H9 (cell line): Measurements from ENCODE around the gene FERMT2. TPM values are rescaled to one million over a fixed set of nuclear protein-coding genes. Genes with fewer than 3 reads are reported as not detected.

Experiments used
- DNase-seq: peaks from one replicate; pipeline ENCODE4 v3.0.0-alpha.2; 2017
- H2AFZ ChIP-seq: one replicate; pipeline ENCODE4 v1.6.1; 2013; ENCODE audit warnings: mild to moderate bottlenecking, low read length, control low read depth, moderate library complexity
- H2AK5ac ChIP-seq: 2 replicates; pipeline ENCODE4 v1.6.1; 2013; ENCODE audit warnings: low read length, control low read depth, mixed read lengths; ENCODE audit not compliant: insufficient read length
- H2BK120ac ChIP-seq: one replicate; pipeline ENCODE4 v1.6.1; 2013; ENCODE audit warnings: low read depth, mild to moderate bottlenecking, low read length, control low read depth, inconsistent platforms; ENCODE audit not compliant: poor library complexity, severe bottlenecking
- H2BK12ac ChIP-seq: 2 replicates; pipeline ENCODE4 v1.6.1; 2013; ENCODE audit warnings: low read length, control low read depth, mixed read lengths, low read depth; ENCODE audit not compliant: insufficient read length
- H2BK15ac ChIP-seq: 2 replicates; pipeline ENCODE4 v1.6.1; 2013; ENCODE audit warnings: low read depth, low read length, control low read depth
- H2BK20ac ChIP-seq: one replicate; pipeline ENCODE4 v1.6.1; 2013; ENCODE audit warnings: low read depth, mild to moderate bottlenecking, low read length, control low read depth, inconsistent platforms; ENCODE audit not compliant: poor library complexity, severe bottlenecking
- H2BK5ac ChIP-seq: 2 replicates; pipeline ENCODE4 v1.6.1; 2013; ENCODE audit warnings: low read length, control low read depth, mixed read lengths; ENCODE audit not compliant: insufficient read length
- H3K14ac ChIP-seq: 2 replicates; pipeline ENCODE4 v1.6.1; 2013; ENCODE audit warnings: low read length, control low read depth; ENCODE audit not compliant: insufficient read depth
- H3K18ac ChIP-seq: 2 replicates; pipeline ENCODE4 v1.6.1; 2013; ENCODE audit warnings: low read depth, mild to moderate bottlenecking, mixed read lengths, low read length, control low read depth; ENCODE audit not compliant: insufficient read length
- H3K23ac ChIP-seq: 2 replicates; pipeline ENCODE4 v1.6.1; 2013; ENCODE audit warnings: low read length, control low read depth, mixed read lengths, low read depth; ENCODE audit not compliant: insufficient read length
- H3K23me2 ChIP-seq: 2 replicates; pipeline ENCODE4 v1.6.1; 2013; ENCODE audit warnings: low read depth, mild to moderate bottlenecking, mixed read lengths, low read length, control low read depth; ENCODE audit not compliant: insufficient read length, poor library complexity, severe bottlenecking
- H3K27ac ChIP-seq: 2 replicates; pipeline ENCODE4 v1.5.1; 2013; ENCODE audit warnings: low read length, control low read depth, mixed read lengths, low read depth; ENCODE audit not compliant: insufficient read length
- H3K27me3 ChIP-seq: 2 replicates; pipeline ENCODE4 v1.6.1; 2013; ENCODE audit warnings: low read length, control low read depth, inconsistent platforms; ENCODE audit not compliant: insufficient read depth
- H3K4ac ChIP-seq: 2 replicates; pipeline ENCODE4 v1.6.1; 2013; ENCODE audit warnings: low read depth, mild to moderate bottlenecking, control low read depth, inconsistent platforms, low read length, moderate library complexity
- H3K4me1 ChIP-seq: 2 replicates; pipeline ENCODE4 v1.6.1; 2013; ENCODE audit warnings: low read length, control low read depth, inconsistent platforms; ENCODE audit not compliant: insufficient read depth
- H3K4me2 ChIP-seq: 2 replicates; pipeline ENCODE4 v1.6.1; 2013; ENCODE audit warnings: low read length, control low read depth, mixed read lengths; ENCODE audit not compliant: insufficient read length, insufficient read depth
- H3K56ac ChIP-seq: 2 replicates; pipeline ENCODE4 v1.6.1; 2013; ENCODE audit warnings: low read depth, mild to moderate bottlenecking, mixed read lengths, low read length, control low read depth; ENCODE audit not compliant: insufficient read length
- H3K79me1 ChIP-seq: 2 replicates; pipeline ENCODE4 v1.6.1; 2013; ENCODE audit warnings: low read depth, mild to moderate bottlenecking, moderate library complexity, low read length, control low read depth, inconsistent platforms; ENCODE audit not compliant: insufficient read depth, poor library complexity, severe bottlenecking
- H3K79me2 ChIP-seq: 2 replicates; pipeline ENCODE4 v1.6.1; 2013; ENCODE audit warnings: low read length, control low read depth, inconsistent platforms; ENCODE audit not compliant: insufficient read depth
- H3K9ac ChIP-seq: 2 replicates; pipeline ENCODE4 v1.6.1; 2013; ENCODE audit warnings: low read length, control low read depth, mixed read lengths; ENCODE audit not compliant: insufficient read length; ENCODE audit errors: extremely low read depth
- H3K9me3 ChIP-seq: one replicate; pipeline ENCODE4 v1.6.1; 2013; ENCODE audit warnings: low read depth, low read length, inconsistent platforms; ENCODE audit not compliant: control insufficient read depth
- H3T11ph ChIP-seq: one replicate; pipeline ENCODE4 v1.6.1; 2013; ENCODE audit warnings: mild to moderate bottlenecking, low read length, control low read depth, inconsistent platforms
- H4K20me1 ChIP-seq: one replicate; pipeline ENCODE4 v1.6.1; 2013; ENCODE audit not compliant: control insufficient read depth, insufficient read length, insufficient read depth
- H4K5ac ChIP-seq: 2 replicates; pipeline ENCODE4 v1.6.1; 2013; ENCODE audit warnings: low read depth, mild to moderate bottlenecking, mixed read lengths, low read length, control low read depth; ENCODE audit not compliant: insufficient read length
- H4K8ac ChIP-seq: replicated peaks from 2 replicates; pipeline ENCODE4 v1.6.1; 2013; ENCODE audit warnings: low read length, control low read depth, mixed read lengths, low read depth; ENCODE audit not compliant: insufficient read length
- H4K91ac ChIP-seq: 2 replicates; pipeline ENCODE4 v1.6.1; 2013; ENCODE audit warnings: low read depth, mild to moderate bottlenecking, moderate library complexity, mixed read lengths, low read length, control low read depth; ENCODE audit not compliant: insufficient read length
- H3K27ac Mint-ChIP-seq, 3 experiments: 2 replicates in 2 of 3; 3 replicates in 1 of 3; pipeline ENCODE4 v1.8.0; 2020 to 2021; ENCODE audit warnings: mixed read lengths in 3 of 3, mild to moderate bottlenecking in 1 of 3, moderate library complexity in 1 of 3
- H3K27me3 Mint-ChIP-seq: 2 replicates; pipeline ENCODE4 v1.8.0; 2021; ENCODE audit warnings: low read depth, mild to moderate bottlenecking, moderate library complexity, mixed read lengths
- H3K36me3 Mint-ChIP-seq, 3 experiments: 2 replicates in 2 of 3; 3 replicates in 1 of 3; pipeline ENCODE4 v1.8.0; 2020 to 2021; ENCODE audit warnings: low read depth in 3 of 3, mixed read lengths in 3 of 3; ENCODE audit not compliant: insufficient read depth in 1 of 3
- H3K4me1 Mint-ChIP-seq, 2 experiments: 2 replicates each; pipeline ENCODE4 v1.8.0; 2020; ENCODE audit warnings: mixed read lengths in 2 of 2
- H3K4me3 Mint-ChIP-seq, 2 experiments: 2 replicates in 1 of 2; 3 replicates in 1 of 2; pipeline ENCODE4 v1.8.0; 2020 to 2021; ENCODE audit warnings: mild to moderate bottlenecking in 2 of 2, mixed read lengths in 2 of 2, moderate library complexity in 1 of 2
- H3K9me3 Mint-ChIP-seq, 2 experiments: 2 replicates in 1 of 2; 3 replicates in 1 of 2; pipeline ENCODE4 v1.8.0; 2020; ENCODE audit warnings: mild to moderate bottlenecking in 2 of 2, mixed read lengths in 2 of 2, moderate library complexity in 1 of 2
- WGBS: extraction: QIAGEN DNeasy Blood & Tissue Kit; methylation state at CpG from one replicate; pipeline ENCODE4 v1.1.7; 2013; ENCODE audit warnings: missing lambda C conversion rate, low lambda C conversion rate, mixed read lengths; ENCODE audit not compliant: insufficient read length; ENCODE audit errors: extremely low coverage; 5-methylcytosine and 5-hydroxymethylcytosine counted together
- total RNA-seq: library from RNA; stranded (reverse); gene quantifications from 2 replicates; pipeline ENCODE4 v1.2.1, GENCODE V29; 2021
- TF ChIP-seq, protein P1 (sequence below): fragments of 200-600 bp; sonication (generic); conservative IDR thresholded peaks from 3 replicates; pipeline ENCODE4 v1.8.0; 2021; ENCODE audit warnings: antibody characterized with exemption, mild to moderate bottlenecking

Gene FERMT2
- total RNA-seq, 1 experiment from 2014 or later, result 128 TPM

DNA sequence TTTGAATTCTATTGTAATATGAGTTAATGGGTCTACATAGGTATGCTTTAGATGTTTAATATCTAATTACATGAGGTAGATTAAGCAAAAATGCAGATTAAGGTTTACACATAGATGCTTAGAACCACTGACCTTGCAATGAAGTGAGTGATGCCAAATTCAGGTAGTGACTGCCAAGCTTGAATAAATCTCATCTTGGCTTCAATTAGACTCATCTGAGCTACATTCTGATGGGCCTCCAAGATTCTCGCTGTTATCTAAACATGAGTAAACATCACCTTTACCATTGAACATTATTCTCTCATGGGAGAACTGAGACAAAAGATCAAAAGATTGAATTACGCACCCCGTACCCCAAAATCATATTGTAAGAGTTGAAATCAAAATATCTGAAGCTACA lies 90.6 kb downstream of the FERMT2 start:
- no peaks in the 10 kb centered on the region for H3K79me2 ChIP-seq
- WGBS, result no CpG with 5 or more reads among the region's 3 CpGs
- no peaks in the 10 kb centered on the region for H3K79me1 ChIP-seq
- TF ChIP-seq, protein P1, sequence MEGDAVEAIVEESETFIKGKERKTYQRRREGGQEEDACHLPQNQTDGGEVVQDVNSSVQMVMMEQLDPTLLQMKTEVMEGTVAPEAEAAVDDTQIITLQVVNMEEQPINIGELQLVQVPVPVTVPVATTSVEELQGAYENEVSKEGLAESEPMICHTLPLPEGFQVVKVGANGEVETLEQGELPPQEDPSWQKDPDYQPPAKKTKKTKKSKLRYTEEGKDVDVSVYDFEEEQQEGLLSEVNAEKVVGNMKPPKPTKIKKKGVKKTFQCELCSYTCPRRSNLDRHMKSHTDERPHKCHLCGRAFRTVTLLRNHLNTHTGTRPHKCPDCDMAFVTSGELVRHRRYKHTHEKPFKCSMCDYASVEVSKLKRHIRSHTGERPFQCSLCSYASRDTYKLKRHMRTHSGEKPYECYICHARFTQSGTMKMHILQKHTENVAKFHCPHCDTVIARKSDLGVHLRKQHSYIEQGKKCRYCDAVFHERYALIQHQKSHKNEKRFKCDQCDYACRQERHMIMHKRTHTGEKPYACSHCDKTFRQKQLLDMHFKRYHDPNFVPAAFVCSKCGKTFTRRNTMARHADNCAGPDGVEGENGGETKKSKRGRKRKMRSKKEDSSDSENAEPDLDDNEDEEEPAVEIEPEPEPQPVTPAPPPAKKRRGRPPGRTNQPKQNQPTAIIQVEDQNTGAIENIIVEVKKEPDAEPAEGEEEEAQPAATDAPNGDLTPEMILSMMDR, result no peak
- no peaks in the 10 kb centered on the region for H4K20me1 ChIP-seq
- H3K18ac ChIP-seq, result no peak overlapping the region
- H2BK5ac ChIP-seq, result no peak overlapping the region
- H2BK120ac ChIP-seq, result no peak overlapping the region
- no peaks in the 10 kb centered on the region for H3K9me3 ChIP-seq
- no peak overlapping the region for H3K56ac ChIP-seq
- no peak overlapping the region for H3K27ac ChIP-seq
- no peaks in the 10 kb centered on the region for H3K27me3 ChIP-seq
- no peak overlapping the region for H2AK5ac ChIP-seq
- H4K91ac ChIP-seq, result no peak overlapping the region
- no peak overlapping the region for H3K4me2 ChIP-seq
- Mint-ChIP-seq H3K4me1 (0 out of 4 replicates have a peak, but pooled peaks cover 0 to 2% of the 10 kb centered on the region in 2 experiments), H3K36me3 (peaks cover 29 to 71% (median 70%) of the 10 kb centered on the region in 3 experiments), H3K27ac (no peak overlapping the region), H3K27me3 (no peaks in the 10 kb centered on the region), H3K9me3 (no peaks in the 10 kb centered on the region), H3K4me3 (no peak overlapping the region)
- no peak overlapping the region for H3K4ac ChIP-seq
- H2BK15ac ChIP-seq, result no peak overlapping the region
- no peak overlapping the region for H3T11ph ChIP-seq
- H4K5ac ChIP-seq, result no peak overlapping the region
- H3K4me1 ChIP-seq, result no peaks in the 10 kb centered on the region; the same call in 1 of the 2 replicates
- no peak overlapping the region for H2BK20ac ChIP-seq
- H4K8ac ChIP-seq, result no peak overlapping the region
- H3K14ac ChIP-seq, result no peak overlapping the region
- no peak overlapping the region for H3K9ac ChIP-seq
- H3K23me2 ChIP-seq, result no peaks in the 10 kb centered on the region
- no peak overlapping the region for H2AFZ ChIP-seq
- DNase-seq, result no peak
- H2BK12ac ChIP-seq, result no peak overlapping the region
- no peak overlapping the region for H3K23ac ChIP-seq
